WTC11 (cell line): Measurements from ENCODE around the gene DTNBP1. TPM values are rescaled to one million over a fixed set of nuclear protein-coding genes. Genes with fewer than 3 reads are reported as not detected.

ENCODE experiments used
- ATAC-seq: fragments of 200-7000 bp; cut with Tn5 transposase; 2 replicates; pipeline ENCODE4 v1.10.0; 2021; ENCODE audit warnings: mild to moderate bottlenecking, moderate library complexity
- CTCF ChIA-PET: fragments of 300-600 bp; sonication (Branson Sonifier 250); formaldehyde crosslinking; loops from one replicate; lab custom pipeline; 2021; ENCODE audit warnings: antibody characterized with exemption; lab: Charles Lee
- POLR2A ChIA-PET: fragments of 350-600 bp; sonication (Branson Sonifier 250); formaldehyde crosslinking; loops from one replicate; lab custom pipeline; 2021; ENCODE audit warnings: antibody characterized with exemption; lab: Charles Lee
- DNase-seq: peaks from one replicate; pipeline ENCODE4 v3.0.0; 2021; ENCODE audit warnings: low spot score
- H3K27ac Mint-ChIP-seq: 2 replicates; pipeline ENCODE4 v1.8.0; 2021; ENCODE audit warnings: mixed read lengths
- H3K27me3 Mint-ChIP-seq: 2 replicates; pipeline ENCODE4 v1.8.0; 2021; ENCODE audit warnings: low read depth, mild to moderate bottlenecking, moderate library complexity, mixed read lengths
- H3K36me3 Mint-ChIP-seq: 2 replicates; pipeline ENCODE4 v1.8.0; 2021; ENCODE audit warnings: mixed read lengths
- H3K4me1 Mint-ChIP-seq: 2 replicates; pipeline ENCODE4 v1.8.0; 2022; ENCODE audit warnings: mixed read lengths
- H3K4me3 Mint-ChIP-seq: 2 replicates; pipeline ENCODE4 v1.8.0; 2021; ENCODE audit warnings: mild to moderate bottlenecking, moderate library complexity, mixed read lengths
- H3K9me3 Mint-ChIP-seq: 2 replicates; pipeline ENCODE4 v1.8.0; 2021; ENCODE audit warnings: mixed read lengths
- CBFB ChIP-seq: sonication (generic); formaldehyde crosslinking; IDR thresholded peaks from 2 replicates; pipeline ENCODE4 v1.8.1; 2022; ENCODE audit warnings: mild to moderate bottlenecking, low read depth, missing genetic modification reagents
- CREM ChIP-seq: sonication (generic); formaldehyde crosslinking; IDR thresholded peaks from 2 replicates; pipeline ENCODE4 v1.8.1; 2022; ENCODE audit warnings: mild to moderate bottlenecking, missing genetic modification reagents, moderate library complexity
- GABPB1 ChIP-seq: sonication (generic); formaldehyde crosslinking; IDR thresholded peaks from 2 replicates; pipeline ENCODE4 v1.8.1; 2023; ENCODE audit warnings: mild to moderate bottlenecking, missing genetic modification reagents
- GTF2I ChIP-seq: fragments of 250-450 bp; sonication (Bioruptor Pico); conservative IDR thresholded peaks from 2 replicates; pipeline ENCODE4 v1.4.0; 2021; ENCODE audit warnings: mild to moderate bottlenecking
- KAT7 ChIP-seq: sonication (generic); formaldehyde crosslinking; IDR thresholded peaks from 2 replicates; pipeline ENCODE4 v1.8.1; 2023; ENCODE audit warnings: missing genetic modification reagents, mild to moderate bottlenecking, borderline replicate concordance
- MXD4 ChIP-seq: fragments of 250-450 bp; sonication (Bioruptor Pico); IDR thresholded peaks from 2 replicates; pipeline ENCODE4 v1.8.0; 2021; ENCODE audit warnings: mild to moderate bottlenecking, moderate library complexity, borderline replicate concordance
- OVOL2 ChIP-seq: fragments of 250-450 bp; sonication (Bioruptor Pico); IDR thresholded peaks from 2 replicates; pipeline ENCODE4 v1.9.0; 2021; ENCODE audit warnings: mild to moderate bottlenecking, borderline replicate concordance
- RORB ChIP-seq: fragments of 250-450 bp; sonication (Bioruptor Pico); IDR thresholded peaks from 2 replicates; pipeline ENCODE4 v1.9.0; 2021; ENCODE audit warnings: mild to moderate bottlenecking
- ZNF416 ChIP-seq: fragments of 250-450 bp; sonication (Bioruptor Pico); IDR thresholded peaks from 2 replicates; pipeline ENCODE4 v1.9.0; 2021; ENCODE audit warnings: mild to moderate bottlenecking, inconsistent platforms
- total RNA-seq: library from RNA; stranded (reverse); gene quantifications from 3 replicates; pipeline ENCODE4 v1.2.3, GENCODE V29; 2021
- TF ChIP-seq, protein P1 (sequence below): sonication (generic); formaldehyde crosslinking; IDR thresholded peaks from 2 replicates; pipeline ENCODE4 v1.8.0; 2023; ENCODE audit warnings: missing genetic modification reagents
- TF ChIP-seq, protein P2 (sequence below): sonication (generic); formaldehyde crosslinking; IDR thresholded peaks from 2 replicates; pipeline ENCODE4 v1.8.0; 2023; ENCODE audit warnings: mild to moderate bottlenecking, missing genetic modification reagents
- TF ChIP-seq, protein P3 (sequence below): sonication (generic); formaldehyde crosslinking; IDR thresholded peaks from 2 replicates; pipeline ENCODE4 v1.8.1; 2023; ENCODE audit warnings: mild to moderate bottlenecking, missing genetic modification reagents
- TF ChIP-seq, protein P4 (sequence below): sonication (generic); formaldehyde crosslinking; IDR thresholded peaks from 2 replicates; pipeline ENCODE4 v1.8.0; 2022; ENCODE audit warnings: missing genetic modification reagents
- TF ChIP-seq, protein P5 (sequence below): fragments of 250-450 bp; sonication (Bioruptor Pico); IDR thresholded peaks from 2 replicates; pipeline ENCODE4 v1.9.0; 2021; ENCODE audit warnings: mild to moderate bottlenecking

DTNBP1 gene
- total RNA-seq, 1 experiment from 2014 or later: 15.1 TPM

DNA sequence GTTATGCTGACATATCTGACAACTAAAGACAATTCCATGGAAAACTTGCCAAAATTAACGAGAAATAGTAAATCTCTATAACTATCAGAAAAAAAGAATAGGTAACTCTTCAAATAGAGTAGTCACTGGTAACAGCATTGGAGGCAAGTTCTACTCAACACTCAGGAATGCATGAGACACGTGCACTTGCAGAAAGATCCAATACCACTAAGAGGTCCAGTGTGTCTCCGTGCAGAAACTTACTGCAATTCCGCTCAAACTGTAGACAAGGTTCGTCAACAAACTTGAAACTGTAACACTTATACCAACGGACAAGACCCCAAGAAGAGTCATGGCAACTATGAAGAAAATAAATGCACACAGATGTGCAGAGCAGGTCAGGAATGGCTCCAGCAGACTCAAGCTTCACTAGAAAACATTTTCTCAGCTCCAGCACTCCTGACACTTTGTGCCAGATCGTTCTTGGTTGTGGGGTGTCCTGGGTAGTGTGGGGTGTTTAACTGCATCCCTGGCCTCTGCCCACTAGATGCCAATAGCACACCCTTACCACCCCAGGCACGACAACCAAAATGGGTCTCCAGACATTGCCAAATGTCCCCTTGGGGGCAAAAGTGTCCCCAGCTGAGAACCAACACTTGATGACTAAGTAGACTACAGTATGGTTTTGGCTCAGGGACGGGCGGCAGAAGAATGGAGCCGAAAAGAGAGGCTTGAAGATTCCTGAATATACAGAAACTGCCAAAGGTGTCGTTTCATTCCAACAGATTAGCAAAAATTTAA is 134.8 kb downstream of the DTNBP1 start:
- DNase-seq (no peak), ATAC-seq (no peak)
- no peak overlapping the region for H3K4me3 Mint-ChIP-seq
- ChIA-PET POLR2A (no interaction called here), CTCF (interaction anchor here (1.6 kb wide), 1 partner anchor 95 kb away, joined by 4 read pairs; no protein-coding TSS in a partner anchor)
- peaks cover 74% of the 10 kb centered on the region for H3K36me3 Mint-ChIP-seq
- H3K27ac Mint-ChIP-seq: no peak overlapping the region
- peaks cover 14% of the 10 kb centered on the region for H3K4me1 Mint-ChIP-seq
- peaks cover 50% of the 10 kb centered on the region for H3K9me3 Mint-ChIP-seq
- no peaks in the 10 kb centered on the region; the same call in 1 of the 2 replicates for H3K27me3 Mint-ChIP-seq
- no peak for TF ChIP-seq GTF2I
- TF ChIP-seq MXD4: no peak
- TF ChIP-seq GABPB1 (CRISPR knock-in tag): no peak
- TF ChIP-seq ZNF416 (CRISPR knock-in tag): no peak
- TF ChIP-seq CREM (CRISPR knock-in tag): no peak
- no peak for TF ChIP-seq KAT7 (CRISPR knock-in tag)
- TF ChIP-seq, protein P1, sequence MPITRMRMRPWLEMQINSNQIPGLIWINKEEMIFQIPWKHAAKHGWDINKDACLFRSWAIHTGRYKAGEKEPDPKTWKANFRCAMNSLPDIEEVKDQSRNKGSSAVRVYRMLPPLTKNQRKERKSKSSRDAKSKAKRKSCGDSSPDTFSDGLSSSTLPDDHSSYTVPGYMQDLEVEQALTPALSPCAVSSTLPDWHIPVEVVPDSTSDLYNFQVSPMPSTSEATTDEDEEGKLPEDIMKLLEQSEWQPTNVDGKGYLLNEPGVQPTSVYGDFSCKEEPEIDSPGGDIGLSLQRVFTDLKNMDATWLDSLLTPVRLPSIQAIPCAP: no peak
- TF ChIP-seq, protein P2, sequence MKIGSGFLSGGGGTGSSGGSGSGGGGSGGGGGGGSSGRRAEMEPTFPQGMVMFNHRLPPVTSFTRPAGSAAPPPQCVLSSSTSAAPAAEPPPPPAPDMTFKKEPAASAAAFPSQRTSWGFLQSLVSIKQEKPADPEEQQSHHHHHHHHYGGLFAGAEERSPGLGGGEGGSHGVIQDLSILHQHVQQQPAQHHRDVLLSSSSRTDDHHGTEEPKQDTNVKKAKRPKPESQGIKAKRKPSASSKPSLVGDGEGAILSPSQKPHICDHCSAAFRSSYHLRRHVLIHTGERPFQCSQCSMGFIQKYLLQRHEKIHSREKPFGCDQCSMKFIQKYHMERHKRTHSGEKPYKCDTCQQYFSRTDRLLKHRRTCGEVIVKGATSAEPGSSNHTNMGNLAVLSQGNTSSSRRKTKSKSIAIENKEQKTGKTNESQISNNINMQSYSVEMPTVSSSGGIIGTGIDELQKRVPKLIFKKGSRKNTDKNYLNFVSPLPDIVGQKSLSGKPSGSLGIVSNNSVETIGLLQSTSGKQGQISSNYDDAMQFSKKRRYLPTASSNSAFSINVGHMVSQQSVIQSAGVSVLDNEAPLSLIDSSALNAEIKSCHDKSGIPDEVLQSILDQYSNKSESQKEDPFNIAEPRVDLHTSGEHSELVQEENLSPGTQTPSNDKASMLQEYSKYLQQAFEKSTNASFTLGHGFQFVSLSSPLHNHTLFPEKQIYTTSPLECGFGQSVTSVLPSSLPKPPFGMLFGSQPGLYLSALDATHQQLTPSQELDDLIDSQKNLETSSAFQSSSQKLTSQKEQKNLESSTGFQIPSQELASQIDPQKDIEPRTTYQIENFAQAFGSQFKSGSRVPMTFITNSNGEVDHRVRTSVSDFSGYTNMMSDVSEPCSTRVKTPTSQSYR (CRISPR knock-in tag): no peak
- TF ChIP-seq, protein P3, sequence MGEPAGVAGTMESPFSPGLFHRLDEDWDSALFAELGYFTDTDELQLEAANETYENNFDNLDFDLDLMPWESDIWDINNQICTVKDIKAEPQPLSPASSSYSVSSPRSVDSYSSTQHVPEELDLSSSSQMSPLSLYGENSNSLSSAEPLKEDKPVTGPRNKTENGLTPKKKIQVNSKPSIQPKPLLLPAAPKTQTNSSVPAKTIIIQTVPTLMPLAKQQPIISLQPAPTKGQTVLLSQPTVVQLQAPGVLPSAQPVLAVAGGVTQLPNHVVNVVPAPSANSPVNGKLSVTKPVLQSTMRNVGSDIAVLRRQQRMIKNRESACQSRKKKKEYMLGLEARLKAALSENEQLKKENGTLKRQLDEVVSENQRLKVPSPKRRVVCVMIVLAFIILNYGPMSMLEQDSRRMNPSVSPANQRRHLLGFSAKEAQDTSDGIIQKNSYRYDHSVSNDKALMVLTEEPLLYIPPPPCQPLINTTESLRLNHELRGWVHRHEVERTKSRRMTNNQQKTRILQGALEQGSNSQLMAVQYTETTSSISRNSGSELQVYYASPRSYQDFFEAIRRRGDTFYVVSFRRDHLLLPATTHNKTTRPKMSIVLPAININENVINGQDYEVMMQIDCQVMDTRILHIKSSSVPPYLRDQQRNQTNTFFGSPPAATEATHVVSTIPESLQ: no peak
- no peak for TF ChIP-seq CBFB (CRISPR knock-in tag)

DNA sequence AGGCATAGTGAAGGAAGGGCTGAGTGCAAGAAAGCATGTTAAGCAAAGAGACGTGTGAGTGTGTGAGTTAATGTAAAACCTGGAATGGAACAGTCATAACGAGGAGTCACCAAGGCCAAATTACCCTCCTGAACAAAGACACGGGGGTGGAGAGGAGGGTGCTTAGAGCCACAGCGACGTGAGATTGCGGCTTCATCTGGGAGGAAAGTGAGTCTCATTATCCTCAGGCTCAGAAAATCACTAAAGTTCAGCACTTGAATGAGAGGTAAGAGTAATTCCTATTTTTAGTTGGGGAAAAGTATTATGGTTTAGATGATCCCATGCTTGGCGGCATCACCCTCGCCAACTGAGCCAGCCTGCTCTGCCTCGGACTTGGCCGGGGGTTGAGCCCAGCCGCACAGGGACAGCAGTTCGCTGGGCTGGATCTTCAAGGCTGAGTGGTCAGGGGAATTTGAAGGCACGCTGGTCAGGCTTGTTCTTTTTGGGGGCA is 136.6 kb downstream of the DTNBP1 start:
- ATAC-seq (no peak), DNase-seq (no peak)
- Mint-ChIP-seq H3K27ac (no peak overlapping the region), H3K4me3 (no peak overlapping the region), H3K27me3 (no peaks in the 10 kb centered on the region; the same call in 1 of the 2 replicates), H3K4me1 (peaks cover 30% of the 10 kb centered on the region), H3K9me3 (peaks cover 50% of the 10 kb centered on the region), H3K36me3 (peaks cover 84% of the 10 kb centered on the region)
- POLR2A ChIA-PET: no interaction called here
- TF ChIP-seq ZNF416 (CRISPR knock-in tag) (no peak), OVOL2 (CRISPR knock-in tag) (no peak), RORB (CRISPR knock-in tag) (no peak)
- TF ChIP-seq, protein P4, sequence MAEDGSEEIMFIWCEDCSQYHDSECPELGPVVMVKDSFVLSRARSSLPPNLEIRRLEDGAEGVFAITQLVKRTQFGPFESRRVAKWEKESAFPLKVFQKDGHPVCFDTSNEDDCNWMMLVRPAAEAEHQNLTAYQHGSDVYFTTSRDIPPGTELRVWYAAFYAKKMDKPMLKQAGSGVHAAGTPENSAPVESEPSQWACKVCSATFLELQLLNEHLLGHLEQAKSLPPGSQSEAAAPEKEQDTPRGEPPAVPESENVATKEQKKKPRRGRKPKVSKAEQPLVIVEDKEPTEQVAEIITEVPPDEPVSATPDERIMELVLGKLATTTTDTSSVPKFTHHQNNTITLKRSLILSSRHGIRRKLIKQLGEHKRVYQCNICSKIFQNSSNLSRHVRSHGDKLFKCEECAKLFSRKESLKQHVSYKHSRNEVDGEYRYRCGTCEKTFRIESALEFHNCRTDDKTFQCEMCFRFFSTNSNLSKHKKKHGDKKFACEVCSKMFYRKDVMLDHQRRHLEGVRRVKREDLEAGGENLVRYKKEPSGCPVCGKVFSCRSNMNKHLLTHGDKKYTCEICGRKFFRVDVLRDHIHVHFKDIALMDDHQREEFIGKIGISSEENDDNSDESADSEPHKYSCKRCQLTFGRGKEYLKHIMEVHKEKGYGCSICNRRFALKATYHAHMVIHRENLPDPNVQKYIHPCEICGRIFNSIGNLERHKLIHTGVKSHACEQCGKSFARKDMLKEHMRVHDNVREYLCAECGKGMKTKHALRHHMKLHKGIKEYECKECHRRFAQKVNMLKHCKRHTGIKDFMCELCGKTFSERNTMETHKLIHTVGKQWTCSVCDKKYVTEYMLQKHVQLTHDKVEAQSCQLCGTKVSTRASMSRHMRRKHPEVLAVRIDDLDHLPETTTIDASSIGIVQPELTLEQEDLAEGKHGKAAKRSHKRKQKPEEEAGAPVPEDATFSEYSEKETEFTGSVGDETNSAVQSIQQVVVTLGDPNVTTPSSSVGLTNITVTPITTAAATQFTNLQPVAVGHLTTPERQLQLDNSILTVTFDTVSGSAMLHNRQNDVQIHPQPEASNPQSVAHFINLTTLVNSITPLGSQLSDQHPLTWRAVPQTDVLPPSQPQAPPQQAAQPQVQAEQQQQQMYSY: peak; percentile 83
- TF ChIP-seq, protein P5, sequence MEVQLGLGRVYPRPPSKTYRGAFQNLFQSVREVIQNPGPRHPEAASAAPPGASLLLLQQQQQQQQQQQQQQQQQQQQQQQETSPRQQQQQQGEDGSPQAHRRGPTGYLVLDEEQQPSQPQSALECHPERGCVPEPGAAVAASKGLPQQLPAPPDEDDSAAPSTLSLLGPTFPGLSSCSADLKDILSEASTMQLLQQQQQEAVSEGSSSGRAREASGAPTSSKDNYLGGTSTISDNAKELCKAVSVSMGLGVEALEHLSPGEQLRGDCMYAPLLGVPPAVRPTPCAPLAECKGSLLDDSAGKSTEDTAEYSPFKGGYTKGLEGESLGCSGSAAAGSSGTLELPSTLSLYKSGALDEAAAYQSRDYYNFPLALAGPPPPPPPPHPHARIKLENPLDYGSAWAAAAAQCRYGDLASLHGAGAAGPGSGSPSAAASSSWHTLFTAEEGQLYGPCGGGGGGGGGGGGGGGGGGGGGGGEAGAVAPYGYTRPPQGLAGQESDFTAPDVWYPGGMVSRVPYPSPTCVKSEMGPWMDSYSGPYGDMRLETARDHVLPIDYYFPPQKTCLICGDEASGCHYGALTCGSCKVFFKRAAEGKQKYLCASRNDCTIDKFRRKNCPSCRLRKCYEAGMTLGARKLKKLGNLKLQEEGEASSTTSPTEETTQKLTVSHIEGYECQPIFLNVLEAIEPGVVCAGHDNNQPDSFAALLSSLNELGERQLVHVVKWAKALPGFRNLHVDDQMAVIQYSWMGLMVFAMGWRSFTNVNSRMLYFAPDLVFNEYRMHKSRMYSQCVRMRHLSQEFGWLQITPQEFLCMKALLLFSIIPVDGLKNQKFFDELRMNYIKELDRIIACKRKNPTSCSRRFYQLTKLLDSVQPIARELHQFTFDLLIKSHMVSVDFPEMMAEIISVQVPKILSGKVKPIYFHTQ (CRISPR knock-in tag): no peak
- CTCF ChIA-PET: no interaction called here
